HL-60 (cell line): ENCODE measurements around the gene ARID2.

Source experiments
- CTCF ChIP-seq: IDR thresholded peaks from one replicate; pipeline ENCODE4 v1.5.1; 2011; ENCODE audit warnings: low read length, control low read depth, inconsistent platforms; ENCODE audit not compliant: insufficient read depth
- GABPA ChIP-seq: IDR thresholded peaks from 2 replicates; pipeline ENCODE4 v1.6.1; 2012; ENCODE audit warnings: low read depth
- REST ChIP-seq: IDR thresholded peaks from 2 replicates; pipeline ENCODE4 v1.6.1; 2012; ENCODE audit warnings: low read depth; ENCODE audit not compliant: insufficient replicate concordance
- SPI1 ChIP-seq: IDR thresholded peaks from 2 replicates; pipeline ENCODE4 v1.6.1; 2012; ENCODE audit warnings: low read depth, mild to moderate bottlenecking, borderline replicate concordance

GRCh38 chr12:45762185-45763110, 32.9 kb downstream of the ARID2 start:
- TF ChIP-seq CTCF (peak; percentile 32), SPI1 (no peak), GABPA (no peak), REST (no peak)
